HCT116 (cell line): Measurements from ENCODE around the gene GIT1. TPM values are rescaled to one million over a fixed set of nuclear protein-coding genes. Genes with fewer than 3 reads are reported as not detected.

Experiments used
- CEBPB ChIP-seq: IDR thresholded peaks from 2 replicates; pipeline ENCODE4 v1.6.1; 2012; ENCODE audit warnings: low read depth
- EZH2phosphoT487 ChIP-seq: fragments of 200-600 bp; IDR thresholded peaks from 2 replicates; pipeline ENCODE4 v1.6.1; 2018; ENCODE audit warnings: antibody characterized with exemption, borderline replicate concordance
- FOSL1 ChIP-seq: IDR thresholded peaks from 2 replicates; pipeline ENCODE4 v1.6.1; 2012; ENCODE audit warnings: low read depth
- POLR2AphosphoS5 ChIP-seq: IDR thresholded peaks from 2 replicates; pipeline ENCODE4 v1.6.1; 2011; ENCODE audit warnings: mild to moderate bottlenecking, low read depth, low read length, moderate library complexity
- RAD21 ChIP-seq: IDR thresholded peaks from 2 replicates; pipeline ENCODE4 v1.6.1; 2012; ENCODE audit warnings: low read depth, mild to moderate bottlenecking
- SP1 ChIP-seq: IDR thresholded peaks from 2 replicates; pipeline ENCODE4 v1.6.1; 2012; ENCODE audit warnings: low read depth
- TCF7L2 ChIP-seq: IDR thresholded peaks from 2 replicates; pipeline ENCODE4 v1.7.0; 2011; ENCODE audit warnings: borderline replicate concordance, inconsistent platforms; ENCODE audit not compliant: insufficient read depth, insufficient read length; ENCODE audit errors: extremely low read depth
- total RNA-seq: library from RNA; stranded (reverse); gene quantifications from one replicate; pipeline ENCODE4 v1.2.1, GENCODE V29; 2021; ENCODE audit not compliant: unreplicated experiment
- TF ChIP-seq, protein P1 (sequence below), 3 experiments: fragments of 200-600 bp in 1 of 3; sonication (generic) in 1 of 3; IDR thresholded peaks in 2 of 3; conservative IDR thresholded peaks in 1 of 3; 2 replicates each; pipeline ENCODE4 v1.5.1; 2012 to 2017; ENCODE audit warnings: low read depth in 2 of 3, low read length in 2 of 3, antibody characterized with exemption in 1 of 3, borderline replicate concordance in 1 of 3, control low read depth in 1 of 3, mild to moderate bottlenecking in 1 of 3, mixed read lengths in 1 of 3, mixed run types in 1 of 3, moderate library complexity in 1 of 3; ENCODE audit not compliant: insufficient read depth in 1 of 3
- TF ChIP-seq, protein P2 (sequence below): IDR thresholded peaks from 2 replicates; pipeline ENCODE4 v1.6.1; 2012; ENCODE audit warnings: low read depth

The GIT1 gene
- total RNA-seq, 1 experiment from 2014 or later = 76.5 TPM

DNA sequence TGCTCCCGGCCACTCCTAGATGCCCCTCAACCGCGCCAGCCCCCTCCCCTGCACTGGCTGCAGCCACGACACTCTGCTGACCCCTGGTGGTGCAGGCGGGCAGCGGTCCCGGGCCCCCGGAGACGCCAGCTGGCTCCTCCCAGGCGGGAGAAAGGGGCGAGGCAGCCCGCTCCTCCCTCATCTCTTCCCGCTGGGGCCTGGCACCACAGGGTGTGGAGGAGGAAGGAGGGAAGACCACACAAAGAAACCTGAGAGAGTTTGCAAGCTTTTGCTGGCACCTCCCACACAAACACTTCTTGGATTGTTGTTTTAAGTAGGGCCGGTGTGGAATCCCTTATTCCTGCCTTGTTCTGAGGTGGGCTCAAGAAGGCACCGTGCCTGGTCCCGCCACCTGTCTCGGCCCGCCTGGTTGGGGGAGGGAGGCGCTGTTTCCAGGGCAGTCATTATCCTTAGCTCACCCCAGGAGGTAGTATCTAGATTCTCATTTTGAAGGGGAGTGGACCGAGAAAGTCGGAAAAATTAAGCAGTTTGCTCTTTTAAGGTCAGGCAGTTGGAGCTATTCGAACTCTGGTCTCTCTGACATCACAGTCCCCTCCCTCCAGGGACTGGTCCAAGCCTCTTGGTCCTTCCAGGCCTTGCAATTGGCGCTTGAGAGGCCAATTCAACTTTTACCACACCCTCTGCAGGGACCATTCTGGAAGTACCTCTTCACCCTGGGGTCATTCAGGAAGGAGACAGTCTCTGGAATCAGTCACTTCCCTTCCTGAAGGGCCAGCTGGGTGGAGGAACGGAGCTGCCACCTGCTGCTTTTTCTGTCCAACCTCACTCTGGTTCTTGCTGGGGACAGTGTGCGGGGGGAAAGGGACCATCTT is 2.5 kb upstream of the GIT1 start (continued):
- TF ChIP-seq CEBPB = no peak
- TF ChIP-seq, protein P1, sequence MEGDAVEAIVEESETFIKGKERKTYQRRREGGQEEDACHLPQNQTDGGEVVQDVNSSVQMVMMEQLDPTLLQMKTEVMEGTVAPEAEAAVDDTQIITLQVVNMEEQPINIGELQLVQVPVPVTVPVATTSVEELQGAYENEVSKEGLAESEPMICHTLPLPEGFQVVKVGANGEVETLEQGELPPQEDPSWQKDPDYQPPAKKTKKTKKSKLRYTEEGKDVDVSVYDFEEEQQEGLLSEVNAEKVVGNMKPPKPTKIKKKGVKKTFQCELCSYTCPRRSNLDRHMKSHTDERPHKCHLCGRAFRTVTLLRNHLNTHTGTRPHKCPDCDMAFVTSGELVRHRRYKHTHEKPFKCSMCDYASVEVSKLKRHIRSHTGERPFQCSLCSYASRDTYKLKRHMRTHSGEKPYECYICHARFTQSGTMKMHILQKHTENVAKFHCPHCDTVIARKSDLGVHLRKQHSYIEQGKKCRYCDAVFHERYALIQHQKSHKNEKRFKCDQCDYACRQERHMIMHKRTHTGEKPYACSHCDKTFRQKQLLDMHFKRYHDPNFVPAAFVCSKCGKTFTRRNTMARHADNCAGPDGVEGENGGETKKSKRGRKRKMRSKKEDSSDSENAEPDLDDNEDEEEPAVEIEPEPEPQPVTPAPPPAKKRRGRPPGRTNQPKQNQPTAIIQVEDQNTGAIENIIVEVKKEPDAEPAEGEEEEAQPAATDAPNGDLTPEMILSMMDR (IDR thresholded peaks at IDR 0.05 in 2 of 3, conservative IDR thresholded peaks at IDR 0.05 in 1 of 3; ENCODE audit: borderline replicate concordance in 1 of 3, insufficient read depth in 1 of 3, low read depth in 2 of 3, low read length in 2 of 3) = peak; percentile 91 to 98 (median 93)
- no peak for TF ChIP-seq EZH2phosphoT487
- peak; percentile 91 for TF ChIP-seq RAD21
- TF ChIP-seq POLR2AphosphoS5 = peak; percentile 53
- TF ChIP-seq, protein P2, sequence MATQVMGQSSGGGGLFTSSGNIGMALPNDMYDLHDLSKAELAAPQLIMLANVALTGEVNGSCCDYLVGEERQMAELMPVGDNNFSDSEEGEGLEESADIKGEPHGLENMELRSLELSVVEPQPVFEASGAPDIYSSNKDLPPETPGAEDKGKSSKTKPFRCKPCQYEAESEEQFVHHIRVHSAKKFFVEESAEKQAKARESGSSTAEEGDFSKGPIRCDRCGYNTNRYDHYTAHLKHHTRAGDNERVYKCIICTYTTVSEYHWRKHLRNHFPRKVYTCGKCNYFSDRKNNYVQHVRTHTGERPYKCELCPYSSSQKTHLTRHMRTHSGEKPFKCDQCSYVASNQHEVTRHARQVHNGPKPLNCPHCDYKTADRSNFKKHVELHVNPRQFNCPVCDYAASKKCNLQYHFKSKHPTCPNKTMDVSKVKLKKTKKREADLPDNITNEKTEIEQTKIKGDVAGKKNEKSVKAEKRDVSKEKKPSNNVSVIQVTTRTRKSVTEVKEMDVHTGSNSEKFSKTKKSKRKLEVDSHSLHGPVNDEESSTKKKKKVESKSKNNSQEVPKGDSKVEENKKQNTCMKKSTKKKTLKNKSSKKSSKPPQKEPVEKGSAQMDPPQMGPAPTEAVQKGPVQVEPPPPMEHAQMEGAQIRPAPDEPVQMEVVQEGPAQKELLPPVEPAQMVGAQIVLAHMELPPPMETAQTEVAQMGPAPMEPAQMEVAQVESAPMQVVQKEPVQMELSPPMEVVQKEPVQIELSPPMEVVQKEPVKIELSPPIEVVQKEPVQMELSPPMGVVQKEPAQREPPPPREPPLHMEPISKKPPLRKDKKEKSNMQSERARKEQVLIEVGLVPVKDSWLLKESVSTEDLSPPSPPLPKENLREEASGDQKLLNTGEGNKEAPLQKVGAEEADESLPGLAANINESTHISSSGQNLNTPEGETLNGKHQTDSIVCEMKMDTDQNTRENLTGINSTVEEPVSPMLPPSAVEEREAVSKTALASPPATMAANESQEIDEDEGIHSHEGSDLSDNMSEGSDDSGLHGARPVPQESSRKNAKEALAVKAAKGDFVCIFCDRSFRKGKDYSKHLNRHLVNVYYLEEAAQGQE = no peak
- no peak for TF ChIP-seq TCF7L2
- TF ChIP-seq FOSL1 = no peak
- no peak; the same call in 1 of the 2 replicates for TF ChIP-seq SP1
